ENCODE results near the gene CLBA1. TPM values are rescaled to one million over a fixed set of nuclear protein-coding genes. Genes with fewer than 3 reads are reported as not detected.

Gene CLBA1
- total RNA-seq, 1 experiment from 2014 or later: 3.0 TPM

- Histone ChIP-seq H3K36me3 (ENCODE audit: control insufficient read depth, insufficient read depth, low read length) (peaks cover 3% of the 10 kb centered on the region), H3K9me3 (no peaks in the 10 kb centered on the region), H3K4me1 (peaks cover 7% of the 10 kb centered on the region; the same call in 1 of the 2 replicates), H3K4me3 (ENCODE audit: low read depth, low read length) (no peak overlapping the region), H3K27me3 (replicated peaks; ENCODE audit: control insufficient read depth, insufficient read depth, low read length) (no peaks in the 10 kb centered on the region)
- no peak for DNase-seq
- Mint-ChIP-seq H3K36me3 (ENCODE audit: insufficient read depth, unreplicated experiment) (peaks cover 52% of the 10 kb centered on the region), H3K9me3 (ENCODE audit: unreplicated experiment) (no peaks in the 10 kb centered on the region), H3K4me1 (ENCODE audit: low read depth, unreplicated experiment) (peaks cover 11% of the 10 kb centered on the region), H3K27me3 (ENCODE audit: insufficient read depth, unreplicated experiment) (no peaks in the 10 kb centered on the region), H3K27ac (ENCODE audit: unreplicated experiment) (no peak overlapping the region), H3K4me3 (ENCODE audit: unreplicated experiment) (no peak overlapping the region)
- intact Hi-C loops (cut with micrococcal nuclease; ENCODE audit: unreplicated experiment): no loop called here
- ChIA-PET CTCF (no interaction called here), POLR2A (no interaction called here)
- BruUV-seq (replicated peaks): no TSS peak
- TF ChIP-seq CTCF (IDR thresholded peaks at IDR 0.05; ENCODE audit: insufficient read depth in 1 of 2, low read depth in 1 of 2, low read length in 1 of 2, severe bottlenecking in 1 of 2, unreplicated experiment in 1 of 2): no peak
These were observed 28.4 kb downstream of the CLBA1 start for GRCh38 chr14:105014032-105014431.

- DNase-seq: no peak
- Histone ChIP-seq H3K9me3 (no peaks in the 10 kb centered on the region), H3K4me3 (ENCODE audit: low read depth, low read length) (no peak overlapping the region), H3K4me1 (peaks cover 13% of the 10 kb centered on the region; the same call in 1 of the 2 replicates), H3K27me3 (replicated peaks; ENCODE audit: control insufficient read depth, insufficient read depth, low read length) (no peaks in the 10 kb centered on the region), H3K36me3 (ENCODE audit: control insufficient read depth, insufficient read depth, low read length) (peaks cover 3% of the 10 kb centered on the region)
- H3K27ac Mint-ChIP-seq (ENCODE audit: unreplicated experiment): no peak overlapping the region
- H3K4me1 Mint-ChIP-seq (ENCODE audit: low read depth, unreplicated experiment): peaks cover 11% of the 10 kb centered on the region
- H3K4me3 Mint-ChIP-seq (ENCODE audit: unreplicated experiment): no peak overlapping the region
- H3K36me3 Mint-ChIP-seq (ENCODE audit: insufficient read depth, unreplicated experiment): peaks cover 52% of the 10 kb centered on the region
- ChIA-PET CTCF (no interaction called here), POLR2A (no interaction called here)
- intact Hi-C loops (cut with micrococcal nuclease; ENCODE audit: unreplicated experiment): no loop called here
- TF ChIP-seq CTCF (IDR thresholded peaks at IDR 0.05; ENCODE audit: insufficient read depth in 1 of 2, low read depth in 1 of 2, low read length in 1 of 2, severe bottlenecking in 1 of 2, unreplicated experiment in 1 of 2): no peak
- no peaks in the 10 kb centered on the region for H3K27me3 Mint-ChIP-seq (ENCODE audit: insufficient read depth, unreplicated experiment)
- H3K9me3 Mint-ChIP-seq (ENCODE audit: unreplicated experiment): no peaks in the 10 kb centered on the region
- BruUV-seq (replicated peaks): no TSS peak
These were observed 29.0 kb downstream of the CLBA1 start for GRCh38 chr14:105014631-105015030.

GRCh38 chr14:105015242-105015641 lies 29.7 kb downstream of the CLBA1 start:
- CTCF ChIA-PET: no interaction called here
- H3K27ac Mint-ChIP-seq (ENCODE audit: unreplicated experiment): no peak overlapping the region
- no peaks in the 10 kb centered on the region for H3K9me3 Mint-ChIP-seq (ENCODE audit: unreplicated experiment)
- BruUV-seq (replicated peaks): no TSS peak
- Histone ChIP-seq H3K4me1 (peaks cover 15% of the 10 kb centered on the region; the same call in 1 of the 2 replicates), H3K27me3 (replicated peaks; ENCODE audit: control insufficient read depth, insufficient read depth, low read length) (no peaks in the 10 kb centered on the region), H3K4me3 (ENCODE audit: low read depth, low read length) (no peak overlapping the region), H3K36me3 (ENCODE audit: control insufficient read depth, insufficient read depth, low read length) (peaks cover 2% of the 10 kb centered on the region), H3K9me3 (no peaks in the 10 kb centered on the region)
- intact Hi-C loops (cut with micrococcal nuclease; ENCODE audit: unreplicated experiment): no loop called here
- H3K4me1 Mint-ChIP-seq (ENCODE audit: low read depth, unreplicated experiment): peaks cover 11% of the 10 kb centered on the region
- peaks cover 52% of the 10 kb centered on the region for H3K36me3 Mint-ChIP-seq (ENCODE audit: insufficient read depth, unreplicated experiment)
- POLR2A ChIA-PET: no interaction called here
- H3K27me3 Mint-ChIP-seq (ENCODE audit: insufficient read depth, unreplicated experiment): no peaks in the 10 kb centered on the region
- DNase-seq: no peak
- H3K4me3 Mint-ChIP-seq (ENCODE audit: unreplicated experiment): no peak overlapping the region
- TF ChIP-seq CTCF (IDR thresholded peaks at IDR 0.05; ENCODE audit: insufficient read depth in 1 of 2, low read depth in 1 of 2, low read length in 1 of 2, severe bottlenecking in 1 of 2, unreplicated experiment in 1 of 2): no peak

All from Caco-2 (cell line).